WTC11 (cell line): Measurements from ENCODE around the gene H1-8. TPM values are rescaled to one million over a fixed set of nuclear protein-coding genes. Genes with fewer than 3 reads are reported as not detected.
A peak's percentile ranks its signal among the peaks of the same experiment; 100 is the strongest.
"Not testable (repeated sequence)": the region's sequence is repeated elsewhere in the genome, so short reads cannot be mapped to it uniquely, and the experiment has no call there.

Experiments used
- ATAC-seq: fragments of 200-7000 bp; cut with Tn5 transposase; 2 replicates; pipeline ENCODE4 v1.10.0; 2021; ENCODE audit warnings: mild to moderate bottlenecking, moderate library complexity
- CTCF ChIA-PET: fragments of 300-600 bp; sonication (Branson Sonifier 250); formaldehyde crosslinking; loops from one replicate; lab custom pipeline; 2021; ENCODE audit warnings: antibody characterized with exemption; lab: Charles Lee
- POLR2A ChIA-PET: fragments of 350-600 bp; sonication (Branson Sonifier 250); formaldehyde crosslinking; loops from one replicate; lab custom pipeline; 2021; ENCODE audit warnings: antibody characterized with exemption; lab: Charles Lee
- DNase-seq: peaks from one replicate; pipeline ENCODE4 v3.0.0; 2021; ENCODE audit warnings: low spot score
- H3K27ac Mint-ChIP-seq: 2 replicates; pipeline ENCODE4 v1.8.0; 2021; ENCODE audit warnings: mixed read lengths
- H3K27me3 Mint-ChIP-seq: 2 replicates; pipeline ENCODE4 v1.8.0; 2021; ENCODE audit warnings: low read depth, mild to moderate bottlenecking, moderate library complexity, mixed read lengths
- H3K36me3 Mint-ChIP-seq: 2 replicates; pipeline ENCODE4 v1.8.0; 2021; ENCODE audit warnings: mixed read lengths
- H3K4me1 Mint-ChIP-seq: 2 replicates; pipeline ENCODE4 v1.8.0; 2022; ENCODE audit warnings: mixed read lengths
- H3K4me3 Mint-ChIP-seq: 2 replicates; pipeline ENCODE4 v1.8.0; 2021; ENCODE audit warnings: mild to moderate bottlenecking, moderate library complexity, mixed read lengths
- H3K9me3 Mint-ChIP-seq: 2 replicates; pipeline ENCODE4 v1.8.0; 2021; ENCODE audit warnings: mixed read lengths
- AR ChIP-seq: fragments of 250-450 bp; sonication (Bioruptor Pico); IDR thresholded peaks from 2 replicates; pipeline ENCODE4 v1.9.0; 2021; ENCODE audit warnings: mild to moderate bottlenecking
- CDX4 ChIP-seq: fragments of 250-450 bp; sonication (Bioruptor Pico); IDR thresholded peaks from 2 replicates; pipeline ENCODE4 v1.9.0; 2021; ENCODE audit warnings: moderate library complexity, mild to moderate bottlenecking, inconsistent platforms, borderline replicate concordance
- E2F1 ChIP-seq: sonication (generic); formaldehyde crosslinking; IDR thresholded peaks from 2 replicates; pipeline ENCODE4 v1.8.0; 2022; ENCODE audit warnings: mild to moderate bottlenecking, missing genetic modification reagents
- ELF4 ChIP-seq: sonication (generic); formaldehyde crosslinking; IDR thresholded peaks from 2 replicates; pipeline ENCODE4 v1.8.1; 2022; ENCODE audit warnings: low read depth, mild to moderate bottlenecking, moderate library complexity, missing genetic modification reagents
- GRHL2 ChIP-seq: fragments of 250-450 bp; sonication (Bioruptor Pico); IDR thresholded peaks from 2 replicates; pipeline ENCODE4 v1.8.0; 2022; ENCODE audit warnings: mild to moderate bottlenecking, moderate library complexity; ENCODE audit not compliant: insufficient replicate concordance, severe bottlenecking
- GTF2I ChIP-seq: fragments of 250-450 bp; sonication (Bioruptor Pico); conservative IDR thresholded peaks from 2 replicates; pipeline ENCODE4 v1.4.0; 2021; ENCODE audit warnings: mild to moderate bottlenecking
- HMGA2 ChIP-seq: fragments of 250-450 bp; sonication (Bioruptor Pico); IDR thresholded peaks from 2 replicates; pipeline ENCODE4 v1.4.0; 2021; ENCODE audit warnings: mild to moderate bottlenecking, moderate library complexity
- IRF1 ChIP-seq: sonication (generic); formaldehyde crosslinking; IDR thresholded peaks from 2 replicates; pipeline ENCODE4 v1.8.0; 2023; ENCODE audit warnings: missing genetic modification reagents
- KAT7 ChIP-seq: sonication (generic); formaldehyde crosslinking; IDR thresholded peaks from 2 replicates; pipeline ENCODE4 v1.8.1; 2023; ENCODE audit warnings: missing genetic modification reagents, mild to moderate bottlenecking, borderline replicate concordance
- NFYB ChIP-seq: sonication (generic); formaldehyde crosslinking; conservative IDR thresholded peaks from 2 replicates; pipeline ENCODE4 v1.8.0; 2022; ENCODE audit warnings: low read depth, missing genetic modification reagents
- OVOL2 ChIP-seq: fragments of 250-450 bp; sonication (Bioruptor Pico); IDR thresholded peaks from 2 replicates; pipeline ENCODE4 v1.9.0; 2021; ENCODE audit warnings: mild to moderate bottlenecking, borderline replicate concordance
- RELA ChIP-seq: sonication (generic); formaldehyde crosslinking; IDR thresholded peaks from 2 replicates; pipeline ENCODE4 v1.8.1; 2022; ENCODE audit warnings: missing genetic modification reagents, mild to moderate bottlenecking, borderline replicate concordance
- TCF7 ChIP-seq: sonication (generic); formaldehyde crosslinking; IDR thresholded peaks from 2 replicates; pipeline ENCODE4 v1.8.0; 2022; ENCODE audit warnings: mild to moderate bottlenecking, low read depth, missing genetic modification reagents, moderate library complexity
- TEAD4 ChIP-seq: sonication (generic); formaldehyde crosslinking; IDR thresholded peaks from 2 replicates; pipeline ENCODE4 v1.8.0; 2022; ENCODE audit warnings: mild to moderate bottlenecking, missing genetic modification reagents
- ZNF121 ChIP-seq: sonication (generic); formaldehyde crosslinking; IDR thresholded peaks from 2 replicates; pipeline ENCODE4 v1.8.0; 2023; ENCODE audit warnings: missing genetic modification reagents
- ZNF396 ChIP-seq: fragments of 250-450 bp; sonication (Bioruptor Pico); IDR thresholded peaks from 2 replicates; pipeline ENCODE4 v1.8.0; 2021; ENCODE audit warnings: mild to moderate bottlenecking, moderate library complexity, borderline replicate concordance
- total RNA-seq: library from RNA; stranded (reverse); gene quantifications from 3 replicates; pipeline ENCODE4 v1.2.3, GENCODE V29; 2021

Gene H1-8
- total RNA-seq, 1 experiment from 2014 or later: not detected

GRCh38 chr3:129514563-129514962 is 28.4 kb upstream of the H1-8 start (continued):
- TF ChIP-seq AR (CRISPR knock-in tag): no peak

GRCh38 chr3:129515108-129515820 is 27.7 kb upstream of the H1-8 start:
- DNase-seq, H3K27me3 Mint-ChIP-seq, H3K4me1 Mint-ChIP-seq, ATAC-seq, H3K27ac Mint-ChIP-seq, H3K4me3 Mint-ChIP-seq, H3K9me3 Mint-ChIP-seq, POLR2A ChIA-PET, H3K36me3 Mint-ChIP-seq: not testable (repeated sequence)
- CTCF ChIA-PET: interaction anchor here (1.4 kb wide), 1 partner anchor 25 kb away, joined by 8 read pairs; no protein-coding TSS in a partner anchor

GRCh38 chr3:129515821-129516432 is 27.0 kb upstream of the H1-8 start:
- CTCF ChIA-PET, H3K27ac Mint-ChIP-seq, H3K27me3 Mint-ChIP-seq, POLR2A ChIA-PET, H3K4me1 Mint-ChIP-seq, H3K36me3 Mint-ChIP-seq, ATAC-seq, H3K4me3 Mint-ChIP-seq, DNase-seq, H3K9me3 Mint-ChIP-seq: not testable (repeated sequence)

- TF ChIP-seq RELA (CRISPR knock-in tag): no peak
- no peak for TF ChIP-seq HMGA2 (CRISPR knock-in tag)
- TF ChIP-seq TEAD4 (CRISPR knock-in tag): no peak
- TF ChIP-seq OVOL2 (CRISPR knock-in tag): no peak
- no peak for TF ChIP-seq KAT7 (CRISPR knock-in tag)
- TF ChIP-seq GTF2I (CRISPR knock-in tag): no peak
- TF ChIP-seq CDX4 (CRISPR knock-in tag): no peak
- TF ChIP-seq IRF1 (CRISPR knock-in tag): no peak
- no peak for TF ChIP-seq GRHL2 (CRISPR knock-in tag)
- no peak for TF ChIP-seq ELF4 (CRISPR knock-in tag)
- no peak for TF ChIP-seq ZNF121
- no peak for TF ChIP-seq ZNF396 (CRISPR knock-in tag)
- no peak for TF ChIP-seq NFYB (CRISPR knock-in tag)
- TF ChIP-seq E2F1: no peak
- TF ChIP-seq TCF7 (CRISPR knock-in tag): no peak
- Mint-ChIP-seq H3K27ac (peak overlapping the region; percentile 23; the same call in 1 of the 2 replicates), H3K36me3 (no peaks in the 10 kb centered on the region; the same call in 1 of the 2 replicates), H3K9me3 (no peaks in the 10 kb centered on the region), H3K4me1 (0 out of 2 replicates have a peak, but pooled peaks cover 2% of the 10 kb centered on the region), H3K4me3 (no peak overlapping the region), H3K27me3 (no peaks in the 10 kb centered on the region)
- no peak for DNase-seq
- ATAC-seq: no peak
- POLR2A ChIA-PET: no interaction called here
- CTCF ChIA-PET: interaction anchor here (1.2 kb wide), 1 partner anchor 27 kb away, joined by 3 read pairs; no protein-coding TSS in a partner anchor
These were observed 25.5 kb upstream of the H1-8 start for GRCh38 chr3:129517516-129517915.
